Stimulated activated CD4-positive, alpha-beta T cell treated with anti-CD3 and anti-CD28 coated beads, Interleukin-2, amount 100 ng/mL, for 24 hours (primary cell): ENCODE results near the gene FHOD3.

Experiments used
- DNase-seq, 2 donors: peaks; one replicate each; pipeline ENCODE4 v3.0.0-alpha.2; 2020

FHOD3 gene

DNA sequence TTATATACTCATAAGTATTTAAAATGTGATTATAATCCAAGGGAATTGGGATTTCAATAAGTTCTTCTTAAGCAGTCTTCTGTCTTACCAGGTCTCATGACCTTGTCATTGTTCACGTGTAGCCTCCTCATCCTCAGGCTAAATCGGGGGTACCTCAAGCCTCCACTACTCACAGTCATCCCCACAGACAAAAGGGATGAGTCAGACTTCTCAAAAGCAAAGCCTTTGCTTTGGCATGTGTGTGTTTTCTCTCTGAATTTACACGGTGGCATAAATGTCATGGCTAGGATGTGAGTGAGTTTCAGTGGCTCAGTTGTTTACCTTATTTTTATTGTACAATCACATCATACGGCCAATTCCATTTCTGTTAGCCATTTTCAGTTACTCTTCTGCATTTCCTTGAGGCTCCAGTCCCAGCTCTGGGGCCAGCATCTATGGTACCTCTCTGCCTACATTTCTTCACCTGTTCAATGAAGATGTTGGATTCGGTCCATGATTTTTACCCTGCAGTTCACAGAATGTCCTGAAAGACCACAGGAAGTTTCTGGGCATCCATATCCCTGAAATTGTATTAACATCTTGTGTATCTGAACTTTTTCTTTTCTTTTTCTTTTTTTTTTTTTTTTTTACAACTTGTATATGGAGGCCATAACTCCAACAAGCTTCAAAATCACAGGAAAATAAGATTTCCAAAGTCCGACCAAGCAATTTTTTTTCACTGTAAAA is 195.3 kb downstream of the FHOD3 start:
- DNase-seq = no peak

DNA sequence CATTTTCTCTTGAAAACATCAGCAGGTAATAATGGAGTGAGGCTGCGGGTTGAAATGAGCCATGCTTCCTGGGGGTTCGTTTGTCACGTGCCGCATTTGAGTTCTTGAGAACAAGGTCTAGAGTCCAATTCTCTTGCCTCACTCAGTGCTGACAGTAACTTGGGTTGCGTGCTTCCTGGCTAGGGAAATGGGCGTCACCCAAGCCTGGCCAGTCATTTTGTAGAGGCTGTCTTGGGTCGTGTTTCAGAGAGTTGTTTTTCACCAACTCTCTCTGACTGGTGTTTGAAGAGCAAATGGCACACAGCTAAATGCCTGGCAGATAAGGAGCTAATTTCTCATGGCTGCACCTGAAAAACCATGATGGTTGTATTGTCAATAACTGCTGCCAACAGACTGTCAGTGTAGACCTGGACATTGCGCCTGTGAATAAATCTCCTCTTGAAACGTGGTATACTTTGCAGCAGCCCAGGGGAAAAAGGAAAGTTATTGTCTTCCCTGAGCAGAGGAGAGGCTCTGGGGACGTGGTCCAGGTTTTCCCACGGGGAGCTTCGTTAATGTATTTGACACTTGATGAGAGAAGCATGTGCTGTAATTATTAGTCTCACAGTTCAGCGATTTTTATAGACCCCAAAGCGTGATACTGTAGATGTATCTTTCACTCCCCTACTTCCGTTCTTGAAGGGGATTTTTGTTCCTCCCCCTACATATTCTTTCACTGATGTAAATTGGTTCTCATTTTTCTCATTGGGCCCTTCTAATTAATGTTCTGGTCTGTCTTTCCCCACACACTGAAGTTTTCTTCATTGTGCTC is 196.0 kb downstream of the FHOD3 start:
- DNase-seq = no peak

DNA sequence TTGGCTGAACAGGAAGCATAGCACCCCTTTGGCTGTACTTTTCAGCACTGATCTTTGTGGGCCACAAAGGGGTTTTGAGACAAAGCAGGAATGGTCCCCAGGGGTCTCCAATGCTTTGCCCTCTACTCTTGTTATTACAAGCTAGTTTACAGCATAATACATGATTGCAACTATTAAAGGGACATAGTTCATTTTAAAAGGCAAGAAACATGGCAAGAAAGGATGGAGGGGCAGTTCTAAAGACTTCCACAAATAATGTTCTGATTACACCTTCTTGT is 196.6 kb downstream of the FHOD3 start:
- no peak for DNase-seq

DNA sequence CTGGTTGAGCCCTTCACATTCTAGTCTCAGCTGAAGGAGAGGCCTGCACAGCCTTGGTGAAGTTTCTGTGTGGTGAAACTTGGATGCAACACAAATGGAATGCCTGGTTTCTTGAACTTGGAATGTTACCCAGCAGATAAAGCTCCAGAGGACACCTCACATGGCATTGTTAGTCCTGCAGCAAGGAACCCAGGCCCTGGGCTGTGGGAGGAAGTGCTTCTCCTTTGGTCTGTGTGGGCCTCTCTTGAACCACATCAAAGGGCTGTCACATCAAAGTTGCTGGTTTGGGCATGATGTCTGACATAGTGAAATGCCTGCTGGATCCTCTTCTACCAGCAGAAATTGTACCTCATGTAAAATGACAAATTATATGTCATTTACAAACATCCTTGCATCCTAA is 198.5 kb downstream of the FHOD3 start:
- DNase-seq = no peak

DNA sequence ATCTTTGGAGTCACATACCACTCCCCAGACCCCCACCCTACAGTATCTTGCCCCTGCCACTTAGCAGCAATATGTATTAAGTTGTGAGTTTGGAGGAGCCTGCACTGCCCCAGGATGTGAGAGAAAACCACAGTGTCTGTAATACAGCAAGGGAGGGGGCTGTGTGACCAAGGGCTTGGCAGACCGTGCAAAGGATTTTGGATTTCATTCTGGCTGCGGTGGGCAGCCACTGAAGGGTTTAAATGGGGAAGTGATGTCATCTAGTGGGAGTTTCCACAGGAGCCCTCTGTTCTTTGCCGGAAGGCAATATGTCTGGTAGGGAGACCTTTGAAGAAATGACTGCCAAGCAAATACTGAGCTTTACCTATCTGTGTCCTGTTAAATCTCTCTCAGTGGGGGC is 202.4 kb downstream of the FHOD3 start:
- no peak for DNase-seq

DNA sequence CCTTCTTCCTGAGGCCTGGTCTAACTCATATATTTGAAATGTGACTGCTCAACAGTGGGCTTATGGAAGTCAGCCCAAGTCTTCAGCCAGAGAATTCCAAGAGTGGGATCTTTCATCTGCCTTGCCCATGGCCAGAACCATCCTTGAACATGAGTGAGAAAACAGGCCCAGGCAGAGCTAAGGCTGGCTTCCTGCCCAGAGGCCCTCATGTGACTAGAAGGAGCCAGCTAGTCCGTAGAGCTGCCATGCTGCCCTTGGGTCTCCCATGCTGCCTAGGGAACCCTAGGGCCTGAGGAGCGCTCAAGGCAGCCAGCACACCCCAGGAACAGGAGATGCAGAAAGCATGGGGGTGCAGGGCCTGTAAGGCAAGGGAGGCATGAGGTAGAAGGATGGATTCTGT is 203.6 kb downstream of the FHOD3 start:
- DNase-seq = no peak

DNA sequence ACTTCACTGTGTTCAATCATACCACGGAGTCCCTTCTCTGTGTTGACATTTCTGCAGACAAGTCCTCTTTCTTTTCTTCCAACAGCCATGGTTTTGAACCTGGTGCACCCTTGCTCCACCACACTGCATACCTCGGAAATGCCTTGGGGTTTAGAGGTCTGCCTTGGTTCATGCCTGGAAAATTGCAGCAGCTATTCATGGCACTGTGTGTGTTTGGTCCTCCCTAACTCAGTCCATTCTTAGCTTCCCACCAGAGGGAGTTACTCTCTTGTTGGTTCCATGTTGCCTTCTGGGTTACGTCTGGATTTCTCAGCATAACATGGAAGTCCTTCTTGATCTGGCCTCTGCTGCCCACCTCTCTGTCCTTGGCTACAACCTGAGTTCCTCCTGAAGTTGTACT is 206.0 kb downstream of the FHOD3 start:
- DNase-seq = no peak

DNA sequence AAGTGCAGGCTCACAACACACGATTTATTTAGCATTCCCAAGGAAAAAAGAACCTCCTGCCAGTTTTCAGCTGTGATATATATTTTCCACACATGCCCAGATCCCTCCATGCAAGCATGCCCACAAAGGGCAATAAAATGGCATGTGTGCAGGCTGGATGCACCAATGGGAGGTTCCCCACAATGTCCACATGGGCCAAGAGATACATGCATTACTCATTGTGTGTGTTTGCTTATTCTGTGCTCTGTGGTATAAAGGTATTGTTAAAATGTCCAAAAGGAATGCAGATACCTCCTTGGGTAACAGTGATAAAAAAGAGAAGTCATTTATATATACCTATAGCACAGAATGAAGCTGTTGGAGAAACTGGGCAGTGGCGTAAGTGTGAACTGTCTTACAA is 207.4 kb downstream of the FHOD3 start:
- no peak for DNase-seq

DNA sequence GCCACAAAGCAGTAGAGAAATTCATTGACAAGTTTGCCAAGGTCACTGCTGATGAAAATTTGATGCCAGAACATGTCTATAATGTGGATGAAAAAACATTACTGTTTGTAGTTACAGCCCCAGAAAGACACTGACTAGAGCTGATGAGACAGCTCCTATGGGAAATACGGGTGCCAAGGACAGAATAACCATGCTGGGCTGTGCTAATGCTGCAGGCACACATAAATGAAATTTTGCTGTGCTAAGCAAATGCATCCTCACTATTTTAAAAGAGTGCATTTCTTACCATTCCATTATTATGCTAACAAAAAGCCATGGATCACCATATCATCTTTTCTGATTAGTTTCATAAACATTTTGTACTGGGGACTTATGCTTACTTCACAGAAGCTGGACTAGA is 208.2 kb downstream of the FHOD3 start:
- DNase-seq = no peak

DNA sequence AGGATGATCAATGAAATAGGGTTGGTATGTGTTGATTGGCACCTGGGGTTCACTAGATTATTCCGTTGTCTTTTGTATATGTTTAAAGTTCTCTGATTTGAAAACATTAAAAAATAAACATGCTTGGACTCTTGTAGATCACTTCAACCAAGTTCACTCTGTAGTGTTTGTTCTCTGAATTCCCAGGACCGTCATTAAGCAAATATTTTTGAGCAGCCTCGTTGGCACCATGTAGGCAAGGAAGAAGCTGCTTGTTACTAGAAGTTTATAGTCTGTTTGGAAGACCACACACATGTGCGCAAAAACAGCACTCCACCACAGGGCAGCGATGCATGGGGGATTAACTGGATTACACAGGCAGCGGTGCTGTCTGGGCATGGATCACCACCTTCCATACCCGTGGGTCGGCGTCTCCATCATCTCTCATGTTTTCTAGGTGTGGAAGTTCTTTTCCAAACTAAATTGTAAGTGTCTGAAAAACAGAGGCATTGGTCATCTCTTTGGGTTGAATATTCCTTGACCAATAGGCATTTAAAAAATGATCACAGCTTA is 212.2 kb downstream of the FHOD3 start:
- DNase-seq = no peak

DNA sequence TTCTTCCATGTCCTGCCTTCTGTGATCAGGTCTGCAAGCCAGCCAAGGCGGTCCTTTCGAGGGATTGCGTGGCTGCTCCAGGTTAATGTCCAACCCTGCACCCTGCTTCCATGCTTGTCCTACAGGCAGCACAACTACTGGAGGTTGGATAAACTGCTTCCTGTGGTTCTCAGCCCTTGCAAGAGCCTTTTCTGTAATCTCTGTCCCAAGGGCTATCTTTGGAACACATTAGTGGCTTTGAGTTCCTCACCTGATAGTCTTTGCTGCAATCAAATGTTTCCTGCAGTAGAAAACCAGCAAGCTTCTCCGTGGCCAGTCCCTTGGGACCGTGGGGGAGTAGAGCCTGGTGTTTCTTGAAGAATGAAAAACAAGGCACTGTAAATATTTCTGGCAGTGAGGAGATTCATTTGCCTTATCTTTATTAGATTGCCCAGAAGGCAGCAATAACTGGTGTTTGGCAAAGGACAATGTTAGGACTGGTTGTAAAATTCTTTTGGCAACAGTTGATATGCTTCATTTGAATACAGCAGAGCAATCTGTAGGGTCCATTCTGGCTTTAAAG is 214.4 kb downstream of the FHOD3 start:
- DNase-seq = no peak

DNA sequence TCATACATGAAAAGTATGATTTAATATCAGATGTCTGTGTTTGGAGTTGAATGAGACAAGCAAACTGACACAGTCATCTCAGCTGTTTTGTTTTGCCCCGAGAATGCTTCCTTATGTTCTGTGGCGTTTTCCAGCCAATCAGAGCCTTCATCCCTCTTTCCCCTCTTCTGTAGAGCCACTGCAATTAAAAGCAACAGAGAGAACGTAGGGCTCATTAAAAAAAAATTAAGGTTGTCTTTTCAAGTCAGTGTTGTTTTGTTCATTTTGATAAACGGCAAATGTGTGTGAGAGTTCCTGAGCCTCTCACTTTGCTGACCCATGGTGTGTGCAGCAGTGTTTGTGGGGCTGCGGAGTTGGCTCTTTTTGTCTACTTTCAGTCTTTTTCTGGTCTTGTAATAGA is 216.0 kb downstream of the FHOD3 start:
- DNase-seq = no peak

DNA sequence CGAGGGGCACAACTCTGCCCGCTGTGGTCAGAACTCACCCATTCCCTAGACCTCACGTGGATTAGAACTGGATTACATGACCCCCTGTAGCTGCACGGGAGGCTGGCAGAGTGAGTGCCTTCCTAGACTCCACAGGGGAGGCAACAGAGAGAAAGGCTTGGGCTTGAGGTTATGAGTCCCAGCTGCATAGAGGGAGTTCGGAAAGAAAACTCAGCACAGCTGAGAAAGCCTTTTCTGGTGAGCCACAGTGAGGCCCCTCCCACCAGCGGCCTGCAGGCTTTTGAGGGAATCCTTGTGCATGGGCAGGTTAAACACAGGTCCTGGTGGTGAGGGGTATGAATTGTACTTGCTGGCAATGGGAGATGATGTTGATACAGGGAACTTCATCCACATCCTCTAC is 217.3 kb downstream of the FHOD3 start:
- no peak for DNase-seq

DNA sequence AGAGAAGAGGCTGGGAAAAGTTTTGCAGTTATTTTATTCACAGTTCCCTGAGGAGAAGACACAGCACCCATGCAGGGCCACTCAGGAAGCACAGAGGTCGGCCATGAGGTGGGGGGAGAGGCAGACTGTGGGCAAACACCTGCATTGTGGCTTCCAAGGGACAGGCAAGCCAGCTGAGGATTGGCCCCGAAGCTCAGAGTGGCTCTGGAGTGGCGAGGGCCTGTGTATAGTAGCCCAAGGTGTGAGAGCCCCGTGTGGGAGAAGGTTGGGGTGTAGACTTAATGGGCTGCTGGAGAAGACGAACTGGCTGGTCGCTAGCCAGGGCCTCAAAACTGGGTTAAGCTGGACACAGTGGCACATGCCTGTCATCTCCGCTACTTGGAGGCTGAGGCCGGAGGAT is 218.7 kb downstream of the FHOD3 start:
- DNase-seq = no peak

DNA sequence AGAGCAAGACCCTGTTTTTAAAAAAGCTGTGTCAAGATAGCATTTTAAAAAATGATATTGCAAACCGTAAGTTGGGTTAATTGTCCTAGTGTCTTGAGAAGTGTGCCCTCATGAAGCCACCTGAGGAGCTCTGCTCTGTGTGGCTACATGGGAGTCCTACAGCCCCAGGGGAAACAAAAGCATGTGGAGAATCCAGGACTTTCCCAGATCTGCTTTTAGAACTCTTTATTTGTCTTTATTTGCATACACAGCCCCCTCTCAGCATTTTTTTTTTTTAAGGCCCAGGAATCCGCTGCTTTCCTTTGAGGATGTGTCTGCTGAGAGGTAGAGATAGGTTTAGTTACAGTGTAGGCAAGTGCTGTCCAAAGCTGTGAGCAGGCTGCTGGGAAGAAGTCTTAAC is 219.2 kb downstream of the FHOD3 start:
- DNase-seq = no peak

DNA sequence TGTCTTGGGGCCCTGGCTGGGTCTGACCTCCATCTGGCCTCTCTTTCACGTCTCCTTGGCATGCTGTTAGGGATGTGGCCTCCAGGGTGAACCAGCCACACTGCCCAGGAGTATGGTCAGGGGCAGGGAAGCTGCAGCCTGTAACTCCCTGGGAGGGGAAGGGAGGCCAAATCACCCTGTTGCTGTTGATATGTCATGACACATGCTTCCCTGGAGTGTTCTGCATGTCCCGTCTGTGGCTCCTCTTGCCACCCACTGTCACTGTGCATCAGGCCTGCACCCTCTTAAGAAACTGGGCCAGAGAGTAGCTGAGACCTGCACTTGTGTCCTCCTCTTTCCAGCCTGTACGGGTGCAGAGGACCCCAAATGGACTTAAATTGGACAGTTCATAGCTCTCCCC is 221.3 kb downstream of the FHOD3 start:
- DNase-seq = no peak

DNA sequence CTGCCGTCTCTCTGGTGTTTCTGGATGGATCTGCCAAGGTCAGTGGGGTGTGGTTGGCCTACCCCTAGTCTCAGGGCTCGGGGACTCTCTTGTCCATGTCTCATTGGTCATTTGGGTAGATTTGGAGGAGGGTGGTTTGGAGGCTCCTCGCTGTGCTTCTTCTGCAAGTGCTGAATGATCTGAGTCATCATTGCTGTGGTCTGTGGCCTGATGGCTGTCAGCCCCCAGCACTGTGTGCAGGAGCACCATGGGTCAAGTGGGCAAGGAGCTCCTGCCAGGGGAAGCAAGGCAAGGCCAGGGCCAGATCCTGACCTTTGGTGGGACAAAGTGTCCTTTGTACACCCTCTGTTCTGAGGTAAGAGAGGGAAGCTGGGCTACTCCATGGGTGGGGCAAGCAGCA is 221.8 kb downstream of the FHOD3 start:
- DNase-seq = no peak

DNA sequence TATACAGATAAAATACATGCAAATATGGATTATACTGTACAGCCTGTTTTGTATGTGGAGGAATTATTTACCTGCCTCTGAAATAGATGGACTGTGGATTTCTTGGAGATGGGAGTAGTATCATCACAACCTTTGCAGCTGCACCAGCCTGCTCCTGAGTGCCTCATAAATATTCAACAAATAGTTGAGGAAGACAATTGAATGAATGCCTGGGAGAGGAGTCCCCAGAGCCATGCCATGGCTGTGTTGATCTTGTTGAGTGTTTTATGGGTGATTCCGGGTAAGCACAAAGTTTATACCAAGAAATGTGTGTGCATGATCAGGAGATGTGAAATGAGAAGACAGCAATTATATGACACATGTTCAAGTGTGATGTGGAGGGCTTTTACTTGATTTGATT is 225.0 kb downstream of the FHOD3 start:
- no peak for DNase-seq

DNA sequence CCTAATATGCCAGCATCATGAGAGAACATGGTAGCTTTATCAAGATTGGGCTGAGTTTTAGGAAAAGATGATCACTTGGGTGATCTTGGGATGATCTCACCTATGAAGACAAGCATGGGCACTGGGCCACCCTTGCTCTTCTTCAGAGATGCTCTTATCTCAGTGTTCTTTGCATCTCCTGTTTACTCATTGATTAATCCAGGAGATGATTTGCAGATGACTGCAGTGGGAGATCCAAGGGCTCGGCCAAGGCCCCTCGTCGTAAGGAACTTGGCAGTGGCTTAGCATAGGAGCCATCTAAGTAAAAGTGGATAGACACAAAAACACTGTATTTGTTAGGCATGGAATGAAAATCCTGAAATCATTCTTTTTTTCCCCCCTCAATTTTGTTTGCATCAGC is 228.4 kb downstream of the FHOD3 start:
- no peak for DNase-seq

DNA sequence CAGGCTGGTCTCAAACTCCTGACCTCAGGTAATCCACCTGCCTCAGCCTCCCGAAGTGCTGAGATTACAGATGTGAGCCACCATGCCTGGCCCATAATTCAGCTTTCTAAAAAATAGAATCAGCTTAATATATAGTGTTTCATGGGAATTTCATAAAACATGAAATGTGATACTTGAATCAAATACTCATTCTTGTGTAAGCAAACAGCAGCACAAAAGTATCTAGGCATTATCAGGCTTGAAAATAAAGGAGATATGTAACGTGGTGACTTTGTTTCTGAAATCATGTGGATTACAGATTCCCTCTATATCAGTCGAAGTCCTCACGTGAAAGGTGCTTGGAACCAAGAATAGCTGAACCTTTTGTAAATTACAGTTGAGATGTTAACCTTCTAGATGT is 229.1 kb downstream of the FHOD3 start:
- no peak for DNase-seq

DNA sequence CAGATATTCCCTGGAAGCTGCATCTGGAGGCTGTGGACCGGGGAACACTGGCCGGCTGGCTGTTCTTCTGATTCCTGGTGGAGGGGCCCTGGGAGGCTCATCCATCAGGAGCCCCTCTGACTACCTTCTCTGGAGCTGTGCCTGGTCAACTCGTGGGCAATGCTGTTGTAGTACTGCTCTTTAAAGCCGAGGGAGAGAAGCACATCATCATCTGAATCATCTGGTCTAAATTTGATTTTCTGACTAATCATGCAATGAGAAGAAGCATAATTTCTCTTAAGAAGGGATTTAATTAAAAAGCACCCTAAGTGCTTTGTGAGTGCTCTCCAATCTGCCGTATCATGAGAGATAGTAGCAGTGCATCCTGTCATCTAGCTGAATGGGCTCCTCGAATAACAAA is 229.5 kb downstream of the FHOD3 start:
- no peak for DNase-seq

DNA sequence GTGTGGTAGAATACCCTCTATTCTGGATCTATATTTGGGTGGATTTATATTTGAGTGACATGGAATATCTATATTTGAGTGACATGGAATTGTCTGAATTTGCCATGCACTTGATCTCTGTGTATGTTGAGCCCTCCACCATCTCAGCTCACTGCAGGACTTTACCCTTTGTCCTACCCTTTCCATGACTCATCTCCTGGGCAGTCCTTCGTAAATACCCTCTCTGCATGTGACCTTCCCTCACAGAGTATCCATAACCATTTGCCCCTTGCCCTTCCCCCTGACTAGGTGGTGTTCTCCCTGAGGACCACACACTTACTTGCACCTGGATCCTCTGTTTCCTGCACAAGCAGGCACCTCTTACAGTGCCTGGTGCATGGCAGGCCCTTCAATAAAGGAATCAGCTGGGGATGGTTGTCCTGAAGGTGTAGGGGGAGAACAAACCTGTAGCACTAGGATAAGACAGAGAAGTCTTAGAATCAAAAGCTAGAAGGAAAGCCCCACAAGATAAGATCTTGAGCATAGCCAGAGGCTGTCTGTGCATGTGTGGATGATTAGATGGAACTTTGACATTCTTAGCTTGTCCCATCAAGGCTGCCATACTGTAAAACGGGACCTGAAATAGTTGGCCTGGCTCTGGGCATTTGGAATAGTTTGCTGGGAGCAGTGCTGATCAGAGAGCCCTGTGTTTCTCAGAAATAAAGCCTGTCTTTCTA is 230.4 kb downstream of the FHOD3 start:
- no peak for DNase-seq

DNA sequence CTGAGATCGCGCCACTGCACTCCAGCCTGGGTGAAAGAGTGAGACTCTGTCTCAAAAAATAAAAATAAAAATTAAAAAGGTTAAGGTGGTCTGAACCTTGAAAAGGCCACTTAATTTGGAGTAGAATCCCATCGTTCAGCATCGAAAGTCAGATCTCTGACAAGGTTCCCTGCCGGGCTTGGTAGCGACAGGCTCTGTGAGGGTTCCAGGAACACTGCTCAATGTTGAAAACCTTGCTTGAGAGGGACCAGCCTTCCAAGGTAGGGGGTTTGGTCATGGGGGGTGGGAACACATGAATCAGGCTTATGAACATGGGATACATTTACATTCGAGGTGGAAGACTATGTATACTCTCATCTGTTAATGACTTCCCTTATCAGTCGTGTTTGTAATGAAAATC is 232.2 kb downstream of the FHOD3 start:
- DNase-seq = no peak
